Body of pancreas (tissue), 4 donors: ENCODE data around the gene OR2V1.
"Not testable (repeated sequence)": the region's sequence is repeated elsewhere in the genome, so short reads cannot be mapped to it uniquely, and the experiment has no call there.

Experiments used
- POLR2A ChIP-seq, 3 donors: fragments of 450-650 bp; IDR thresholded peaks; one replicate each; pipeline ENCODE4 v1.6.1; 2016; ENCODE audit warnings: antibody characterized with exemption in 3 of 3, mild to moderate bottlenecking in 2 of 3
- TF ChIP-seq, protein P1 (sequence below), 7 experiments: fragments of 450-650 bp in 4 of 7; fragments of 200-600 bp in 3 of 7; sonication (generic) in 3 of 7; IDR thresholded peaks; one replicate each; pipeline ENCODE4 v1.5.1; 2016 to 2019; ENCODE audit warnings: antibody characterized with exemption in 7 of 7

DNA sequence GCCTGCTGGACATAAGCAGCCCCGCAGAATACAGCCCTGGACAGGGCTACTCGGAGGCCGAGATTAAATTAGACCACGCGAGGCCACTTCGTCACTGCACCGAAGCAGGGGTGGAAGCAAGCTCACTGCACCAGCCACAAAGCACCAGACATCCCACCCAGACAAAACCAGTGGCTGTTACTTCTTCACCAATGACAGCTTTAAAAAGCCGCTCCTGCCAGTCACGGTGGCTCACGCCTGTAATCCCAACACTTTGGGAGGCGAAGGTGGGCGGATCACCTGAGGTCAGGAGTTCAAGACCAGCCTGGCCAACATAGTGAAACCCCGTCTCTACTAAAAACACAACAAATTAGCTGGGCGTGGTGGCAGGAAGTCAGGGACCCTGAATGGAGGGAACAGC, 46.6 kb upstream of the OR2V1 start:
- TF ChIP-seq, protein P1, sequence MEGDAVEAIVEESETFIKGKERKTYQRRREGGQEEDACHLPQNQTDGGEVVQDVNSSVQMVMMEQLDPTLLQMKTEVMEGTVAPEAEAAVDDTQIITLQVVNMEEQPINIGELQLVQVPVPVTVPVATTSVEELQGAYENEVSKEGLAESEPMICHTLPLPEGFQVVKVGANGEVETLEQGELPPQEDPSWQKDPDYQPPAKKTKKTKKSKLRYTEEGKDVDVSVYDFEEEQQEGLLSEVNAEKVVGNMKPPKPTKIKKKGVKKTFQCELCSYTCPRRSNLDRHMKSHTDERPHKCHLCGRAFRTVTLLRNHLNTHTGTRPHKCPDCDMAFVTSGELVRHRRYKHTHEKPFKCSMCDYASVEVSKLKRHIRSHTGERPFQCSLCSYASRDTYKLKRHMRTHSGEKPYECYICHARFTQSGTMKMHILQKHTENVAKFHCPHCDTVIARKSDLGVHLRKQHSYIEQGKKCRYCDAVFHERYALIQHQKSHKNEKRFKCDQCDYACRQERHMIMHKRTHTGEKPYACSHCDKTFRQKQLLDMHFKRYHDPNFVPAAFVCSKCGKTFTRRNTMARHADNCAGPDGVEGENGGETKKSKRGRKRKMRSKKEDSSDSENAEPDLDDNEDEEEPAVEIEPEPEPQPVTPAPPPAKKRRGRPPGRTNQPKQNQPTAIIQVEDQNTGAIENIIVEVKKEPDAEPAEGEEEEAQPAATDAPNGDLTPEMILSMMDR (IDR thresholded peaks at IDR 0.05): not testable (repeated sequence)
- TF ChIP-seq POLR2A (IDR thresholded peaks at IDR 0.05): not testable (repeated sequence)
